ENCODE data around the gene MYCBP2. TPM values are rescaled to one million over a fixed set of nuclear protein-coding genes. Genes with fewer than 3 reads are reported as not detected.

Gene MYCBP2
- total RNA-seq, 1 experiment from 2014 or later, result 55.6 TPM

DNA sequence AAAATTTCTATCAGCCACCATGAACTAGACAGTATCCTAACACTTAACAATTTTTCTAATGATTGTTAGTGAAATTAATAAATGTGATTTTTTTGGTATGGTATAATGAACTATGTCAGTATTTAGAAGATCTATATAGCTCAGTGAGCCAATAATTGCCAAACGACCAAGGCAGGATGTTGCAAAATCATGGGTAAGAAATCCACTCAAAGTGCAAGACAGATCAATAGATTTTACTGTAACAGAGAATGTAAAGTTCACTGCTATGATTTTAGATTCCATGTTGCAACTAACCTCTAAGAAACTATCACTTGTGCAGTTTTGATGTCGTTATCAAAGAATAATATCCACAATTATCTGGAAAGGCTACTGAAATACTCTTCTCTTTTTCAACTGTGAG, 44.0 kb upstream of the MYCBP2 start:
- Histone ChIP-seq H3K79me2 (ENCODE audit: low read depth) (no peaks in the 10 kb centered on the region), H3K9me2 (ENCODE audit: insufficient read depth) (no peaks in the 10 kb centered on the region), H4K20me1 (ENCODE audit: insufficient read depth) (no peaks in the 10 kb centered on the region), H3K9me3 (ENCODE audit: insufficient read depth, low read depth) (no peaks in the 10 kb centered on the region), H2AFZ (no peak overlapping the region), H3K4me3 (no peak overlapping the region), H3K36me3 (ENCODE audit: low read depth) (no peaks in the 10 kb centered on the region), H3K27ac (no peak overlapping the region), H3K4me1 (replicated peaks; ENCODE audit: insufficient read depth) (no peaks in the 10 kb centered on the region), H3F3A (ENCODE audit: insufficient read depth, low read depth) (no peaks in the 10 kb centered on the region), H3K4me2 (no peak overlapping the region), H3K27me3 (ENCODE audit: insufficient read depth, low read depth) (no peaks in the 10 kb centered on the region)
- no TSS peak for BruUV-seq (replicated peaks)
- POLR2A ChIA-PET (ENCODE audit: unreplicated experiment), result no interaction called here
- CTCF ChIA-PET, result no interaction called here
- no peak for TF ChIP-seq EZH2 (IDR thresholded peaks at IDR 0.05; ENCODE audit: low read depth)
- no peak for TF ChIP-seq CTCF (conservative IDR thresholded peaks at IDR 0.05)
- DNase-seq, result no peak
- intact Hi-C loops (cut with micrococcal nuclease; ENCODE audit: unreplicated experiment), result no loop called here

DNA sequence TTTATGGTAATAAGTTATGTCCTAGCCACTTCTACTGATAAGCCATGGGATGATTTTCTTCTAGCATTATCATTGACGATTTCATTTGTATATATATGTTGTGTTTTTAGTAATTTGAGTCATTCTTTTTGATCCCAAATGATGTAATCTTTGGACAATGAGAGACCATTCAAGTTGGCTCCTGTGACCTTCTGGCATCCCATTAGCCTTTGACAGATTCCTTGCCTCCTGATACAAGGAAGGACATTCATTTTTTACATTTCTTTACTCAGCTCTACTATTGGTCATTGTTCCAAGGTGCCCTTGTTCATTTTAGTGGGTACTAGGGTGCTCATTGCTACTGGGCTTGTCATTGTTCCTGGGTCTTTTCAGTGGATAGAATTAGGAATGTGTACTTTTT, 35.3 kb upstream of the MYCBP2 start:
- intact Hi-C loops (cut with micrococcal nuclease; ENCODE audit: unreplicated experiment), result no loop called here
- CTCF ChIA-PET, result no interaction called here

GRCh38 chr13:77360032-77360685, 33.3 kb upstream of the MYCBP2 start:
- Histone ChIP-seq H3F3A (ENCODE audit: insufficient read depth, low read depth) (no peaks in the 10 kb centered on the region), H3K4me1 (replicated peaks; ENCODE audit: insufficient read depth) (no peaks in the 10 kb centered on the region), H2AFZ (no peak overlapping the region), H3K4me2 (no peak overlapping the region), H3K27ac (no peak overlapping the region), H4K20me1 (ENCODE audit: insufficient read depth) (no peaks in the 10 kb centered on the region), H3K4me3 (no peak overlapping the region), H3K9me3 (ENCODE audit: insufficient read depth, low read depth) (no peaks in the 10 kb centered on the region), H3K36me3 (ENCODE audit: low read depth) (no peaks in the 10 kb centered on the region), H3K79me2 (ENCODE audit: low read depth) (no peaks in the 10 kb centered on the region), H3K27me3 (ENCODE audit: insufficient read depth, low read depth) (no peaks in the 10 kb centered on the region), H3K9me2 (ENCODE audit: insufficient read depth) (no peaks in the 10 kb centered on the region)
- ChIA-PET CTCF (no interaction called here), POLR2A (ENCODE audit: unreplicated experiment) (no interaction called here)
- no peak for TF ChIP-seq EZH2 (IDR thresholded peaks at IDR 0.05; ENCODE audit: low read depth)
- TF ChIP-seq CTCF (conservative IDR thresholded peaks at IDR 0.05), result no peak
- intact Hi-C loops (cut with micrococcal nuclease; ENCODE audit: unreplicated experiment), result no loop called here
- DNase-seq, result no peak
- BruUV-seq (replicated peaks), result no TSS peak

More for the DNA sequence above, 35.3 kb upstream of the MYCBP2 start:
- POLR2A ChIA-PET (ENCODE audit: unreplicated experiment), result no interaction called here
- H3K4me2 ChIP-seq, result no peak overlapping the region
- H2AFZ ChIP-seq, result no peak overlapping the region
- no peaks in the 10 kb centered on the region for H3K27me3 ChIP-seq (ENCODE audit: insufficient read depth, low read depth)
- H3K27ac ChIP-seq, result no peak overlapping the region
- H3K9me2 ChIP-seq (ENCODE audit: insufficient read depth), result no peaks in the 10 kb centered on the region
- H4K20me1 ChIP-seq (ENCODE audit: insufficient read depth), result no peaks in the 10 kb centered on the region
- H3K4me1 ChIP-seq (replicated peaks; ENCODE audit: insufficient read depth), result no peaks in the 10 kb centered on the region
- H3F3A ChIP-seq (ENCODE audit: insufficient read depth, low read depth), result no peaks in the 10 kb centered on the region
- H3K4me3 ChIP-seq, result no peak overlapping the region
- H3K79me2 ChIP-seq (ENCODE audit: low read depth), result no peaks in the 10 kb centered on the region
- no peaks in the 10 kb centered on the region for H3K9me3 ChIP-seq (ENCODE audit: insufficient read depth, low read depth)
- no TSS peak for BruUV-seq (replicated peaks)
- TF ChIP-seq CTCF (conservative IDR thresholded peaks at IDR 0.05) (no peak), EZH2 (IDR thresholded peaks at IDR 0.05; ENCODE audit: low read depth) (no peak)
- no peaks in the 10 kb centered on the region for H3K36me3 ChIP-seq (ENCODE audit: low read depth)
- DNase-seq, result no peak
